ENCODE measurements around the gene NTSR1.

The NTSR1 gene

DNA sequence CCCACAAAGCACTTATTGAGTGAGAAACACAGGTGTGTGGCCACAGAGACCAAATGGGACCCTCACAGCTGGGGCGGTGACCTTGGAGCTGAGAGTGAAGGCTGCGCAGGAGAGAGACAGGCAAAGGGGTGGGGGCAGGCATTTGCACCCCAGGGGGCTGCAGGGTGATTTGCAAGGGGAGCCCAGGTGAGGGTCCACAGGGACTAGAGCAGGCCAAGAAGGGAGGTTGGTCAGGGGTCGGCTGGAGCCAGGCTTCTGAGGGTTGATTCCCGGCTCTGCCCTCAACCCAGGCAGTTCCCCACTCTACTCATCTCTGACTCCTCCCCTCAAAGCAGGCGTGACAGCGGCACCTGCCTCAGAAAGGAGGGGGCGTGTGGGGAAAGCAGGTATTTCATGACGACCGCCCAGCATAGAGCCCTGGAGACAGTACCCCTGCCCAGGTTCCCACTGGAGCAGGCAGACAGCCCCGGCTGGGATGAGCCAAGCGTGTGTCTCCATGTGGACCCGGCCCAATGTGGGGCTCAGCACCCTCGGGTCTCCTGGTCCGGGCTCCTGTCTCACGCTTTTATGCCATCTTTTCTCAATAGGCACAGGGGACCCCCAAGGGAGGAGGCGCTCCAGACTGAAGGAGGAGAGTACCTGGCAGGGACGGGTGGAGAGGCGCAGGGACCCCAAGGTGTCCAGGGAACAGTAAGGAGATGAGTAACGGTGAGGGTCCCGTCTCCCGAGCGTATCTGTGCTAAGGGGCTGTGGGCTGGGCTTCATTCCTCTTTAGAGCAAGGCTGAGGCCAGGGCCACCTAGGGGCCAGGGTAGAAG, 84.5 kb downstream of the NTSR1 start:
- in situ Hi-C loops (cut with HindIII; ENCODE audit: low sequenced_read_pairs): no loop called here
- no peak overlapping the region for H3K4me3 ChIP-seq (ENCODE audit: low read depth, low read length)
- TF ChIP-seq, protein P1, sequence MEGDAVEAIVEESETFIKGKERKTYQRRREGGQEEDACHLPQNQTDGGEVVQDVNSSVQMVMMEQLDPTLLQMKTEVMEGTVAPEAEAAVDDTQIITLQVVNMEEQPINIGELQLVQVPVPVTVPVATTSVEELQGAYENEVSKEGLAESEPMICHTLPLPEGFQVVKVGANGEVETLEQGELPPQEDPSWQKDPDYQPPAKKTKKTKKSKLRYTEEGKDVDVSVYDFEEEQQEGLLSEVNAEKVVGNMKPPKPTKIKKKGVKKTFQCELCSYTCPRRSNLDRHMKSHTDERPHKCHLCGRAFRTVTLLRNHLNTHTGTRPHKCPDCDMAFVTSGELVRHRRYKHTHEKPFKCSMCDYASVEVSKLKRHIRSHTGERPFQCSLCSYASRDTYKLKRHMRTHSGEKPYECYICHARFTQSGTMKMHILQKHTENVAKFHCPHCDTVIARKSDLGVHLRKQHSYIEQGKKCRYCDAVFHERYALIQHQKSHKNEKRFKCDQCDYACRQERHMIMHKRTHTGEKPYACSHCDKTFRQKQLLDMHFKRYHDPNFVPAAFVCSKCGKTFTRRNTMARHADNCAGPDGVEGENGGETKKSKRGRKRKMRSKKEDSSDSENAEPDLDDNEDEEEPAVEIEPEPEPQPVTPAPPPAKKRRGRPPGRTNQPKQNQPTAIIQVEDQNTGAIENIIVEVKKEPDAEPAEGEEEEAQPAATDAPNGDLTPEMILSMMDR (IDR thresholded peaks at IDR 0.05; ENCODE audit: low read depth, low read length, missing control alignments): no peak
- DNase-seq (ENCODE audit: low read depth): no peak

DNA sequence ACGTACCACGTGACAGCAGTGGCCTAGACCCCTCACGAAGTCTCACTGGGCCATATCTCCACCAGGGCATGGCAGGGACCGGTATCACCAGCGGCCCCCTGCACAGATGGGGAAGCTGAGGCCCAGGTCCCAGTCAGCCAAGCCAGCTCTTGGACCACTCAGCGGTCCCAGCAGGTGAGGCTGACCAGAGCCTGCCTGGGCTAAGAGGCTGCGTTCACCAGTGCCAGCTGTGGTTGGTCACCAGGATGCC, 85.0 kb downstream of the NTSR1 start:
- TF ChIP-seq, protein P1 (IDR thresholded peaks at IDR 0.05; ENCODE audit: low read depth, low read length, missing control alignments): no peak
- no peak for DNase-seq (ENCODE audit: low read depth)
- in situ Hi-C loops (cut with HindIII; ENCODE audit: low sequenced_read_pairs): no loop called here
- peak overlapping the region; percentile 29 for H3K4me3 ChIP-seq (ENCODE audit: low read depth, low read length)

- DNase-seq (ENCODE audit: low read depth): peak; percentile 75
- TF ChIP-seq, protein P1 (IDR thresholded peaks at IDR 0.05; ENCODE audit: low read depth, low read length, missing control alignments): no peak
- H3K4me3 ChIP-seq (ENCODE audit: low read depth, low read length): peak overlapping the region; percentile 54
- in situ Hi-C loops (cut with HindIII; ENCODE audit: low sequenced_read_pairs): no loop called here
Measured at GRCh38 chr20:62794007-62794724, 85.5 kb downstream of the NTSR1 start.

DNA sequence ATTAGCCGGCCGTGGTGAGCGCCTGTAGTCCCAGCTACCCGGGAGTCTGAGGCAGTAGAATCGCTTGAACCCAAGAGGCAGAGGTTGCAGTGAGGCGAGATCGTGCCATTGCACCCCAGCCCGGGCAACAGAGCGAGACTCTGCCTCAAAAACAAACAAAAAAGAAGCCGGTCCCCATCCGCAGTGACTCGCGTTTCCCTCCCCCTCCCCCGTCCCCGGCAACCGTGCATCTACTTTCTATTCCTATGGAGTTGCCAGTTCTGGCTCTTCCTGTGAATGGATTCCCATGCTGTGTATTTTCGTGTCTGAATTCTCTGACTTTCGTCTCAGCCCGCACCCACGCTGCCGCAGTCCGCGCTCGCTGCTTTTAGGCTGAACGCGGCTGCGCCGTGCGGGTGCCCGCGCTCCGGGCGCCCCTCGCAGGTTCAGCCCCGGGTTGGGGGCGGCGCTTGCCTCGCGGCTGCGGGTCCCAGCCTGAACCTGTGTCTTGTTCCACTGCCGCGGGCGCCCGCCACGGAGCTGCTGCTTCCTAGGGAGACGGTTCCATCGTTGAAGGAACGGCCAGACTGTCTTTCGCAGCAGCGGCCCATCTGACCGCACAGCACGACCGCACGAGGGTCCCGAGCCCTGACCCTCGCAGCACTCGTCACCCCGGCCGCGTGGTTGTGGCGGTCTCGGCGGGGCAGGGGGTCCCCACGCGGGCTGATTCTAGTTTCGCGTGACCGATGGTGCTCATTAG, 86.6 kb downstream of the NTSR1 start:
- no peak for DNase-seq (ENCODE audit: low read depth)
- in situ Hi-C loops (cut with HindIII; ENCODE audit: low sequenced_read_pairs): no loop called here
- TF ChIP-seq, protein P1 (IDR thresholded peaks at IDR 0.05; ENCODE audit: low read depth, low read length, missing control alignments): no peak
- H3K4me3 ChIP-seq (ENCODE audit: low read depth, low read length): peak overlapping the region; percentile 54

GRCh38 chr20:62796699-62797491, 88.3 kb downstream of the NTSR1 start:
- in situ Hi-C loops (cut with HindIII; ENCODE audit: low sequenced_read_pairs): no loop called here
- peak overlapping the region; percentile 54 for H3K4me3 ChIP-seq (ENCODE audit: low read depth, low read length)
- TF ChIP-seq, protein P1 (IDR thresholded peaks at IDR 0.05; ENCODE audit: low read depth, low read length, missing control alignments): no peak
- no peak for DNase-seq (ENCODE audit: low read depth)
